Astrocyte of the cerebellum (primary cell): ENCODE results near the gene TMEM114.
"Not testable (repeated sequence)": the region's sequence is repeated elsewhere in the genome, so short reads cannot be mapped to it uniquely, and the experiment has no call there.

Experiments
- DNase-seq: peaks from one replicate; pipeline ENCODE4 v3.0.0-alpha.2; 2011; ENCODE audit warnings: low read depth
- H3K4me3 ChIP-seq: 2 replicates; pipeline ENCODE4 v1.5.1; 2011; ENCODE audit warnings: mild to moderate bottlenecking, low read depth, low read length, moderate library complexity
- in situ Hi-C: cut with HindIII; loops from 2 replicates; pipeline ENCODE4 v1.10.0; 2017; ENCODE audit warnings: low sequenced_read_pairs
- TF ChIP-seq, protein P1 (sequence below): IDR thresholded peaks from 2 replicates; pipeline ENCODE4 v1.5.1; 2012; ENCODE audit warnings: low read length, low read depth, moderate library complexity, mild to moderate bottlenecking; ENCODE audit errors: missing control alignments

The TMEM114 gene

DNA sequence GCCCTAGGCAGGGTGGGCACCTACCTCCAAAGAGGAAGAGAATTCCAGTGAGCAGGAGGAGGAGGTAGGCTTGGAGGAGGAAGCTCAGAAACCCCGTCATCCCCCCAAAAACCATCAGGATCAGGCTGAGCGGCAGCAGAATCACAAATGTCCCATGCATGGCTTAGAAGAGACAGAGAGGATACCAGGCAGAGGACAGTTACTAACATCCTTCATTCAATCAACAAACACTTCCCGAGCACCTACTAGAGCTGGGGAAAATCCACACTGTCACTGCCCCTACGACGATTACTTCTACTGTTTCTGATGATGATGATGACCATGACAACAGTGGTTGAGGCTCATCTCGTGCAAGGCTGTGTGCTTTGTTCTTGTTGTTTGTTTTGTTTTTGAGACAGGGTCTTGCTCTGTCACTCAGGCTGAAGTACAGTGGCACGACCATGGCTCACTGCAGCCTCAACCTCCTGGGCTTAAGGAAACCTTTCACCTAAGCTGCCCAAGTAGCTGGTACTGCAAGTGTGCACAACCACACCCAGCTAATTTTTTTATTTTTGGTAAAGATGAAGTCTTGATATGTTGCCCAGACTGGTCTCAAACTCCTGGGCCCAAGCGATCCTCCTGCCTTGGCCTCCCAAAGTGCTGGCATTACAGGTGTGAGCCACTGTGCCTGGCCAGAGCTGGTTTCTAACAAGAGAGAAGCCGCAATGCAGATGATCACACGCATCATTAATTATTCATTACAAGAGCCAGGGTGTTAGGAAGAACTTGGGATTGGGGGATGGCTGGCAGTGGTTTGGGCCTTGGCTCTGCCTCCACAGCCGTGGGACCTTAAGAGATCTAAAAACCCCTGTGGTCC is 18.0 kb downstream of the TMEM114 start:
- in situ Hi-C loops: no loop called here
- no peak for DNase-seq
- H3K4me3 ChIP-seq: no peak overlapping the region
- TF ChIP-seq, protein P1, sequence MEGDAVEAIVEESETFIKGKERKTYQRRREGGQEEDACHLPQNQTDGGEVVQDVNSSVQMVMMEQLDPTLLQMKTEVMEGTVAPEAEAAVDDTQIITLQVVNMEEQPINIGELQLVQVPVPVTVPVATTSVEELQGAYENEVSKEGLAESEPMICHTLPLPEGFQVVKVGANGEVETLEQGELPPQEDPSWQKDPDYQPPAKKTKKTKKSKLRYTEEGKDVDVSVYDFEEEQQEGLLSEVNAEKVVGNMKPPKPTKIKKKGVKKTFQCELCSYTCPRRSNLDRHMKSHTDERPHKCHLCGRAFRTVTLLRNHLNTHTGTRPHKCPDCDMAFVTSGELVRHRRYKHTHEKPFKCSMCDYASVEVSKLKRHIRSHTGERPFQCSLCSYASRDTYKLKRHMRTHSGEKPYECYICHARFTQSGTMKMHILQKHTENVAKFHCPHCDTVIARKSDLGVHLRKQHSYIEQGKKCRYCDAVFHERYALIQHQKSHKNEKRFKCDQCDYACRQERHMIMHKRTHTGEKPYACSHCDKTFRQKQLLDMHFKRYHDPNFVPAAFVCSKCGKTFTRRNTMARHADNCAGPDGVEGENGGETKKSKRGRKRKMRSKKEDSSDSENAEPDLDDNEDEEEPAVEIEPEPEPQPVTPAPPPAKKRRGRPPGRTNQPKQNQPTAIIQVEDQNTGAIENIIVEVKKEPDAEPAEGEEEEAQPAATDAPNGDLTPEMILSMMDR: no peak

DNA sequence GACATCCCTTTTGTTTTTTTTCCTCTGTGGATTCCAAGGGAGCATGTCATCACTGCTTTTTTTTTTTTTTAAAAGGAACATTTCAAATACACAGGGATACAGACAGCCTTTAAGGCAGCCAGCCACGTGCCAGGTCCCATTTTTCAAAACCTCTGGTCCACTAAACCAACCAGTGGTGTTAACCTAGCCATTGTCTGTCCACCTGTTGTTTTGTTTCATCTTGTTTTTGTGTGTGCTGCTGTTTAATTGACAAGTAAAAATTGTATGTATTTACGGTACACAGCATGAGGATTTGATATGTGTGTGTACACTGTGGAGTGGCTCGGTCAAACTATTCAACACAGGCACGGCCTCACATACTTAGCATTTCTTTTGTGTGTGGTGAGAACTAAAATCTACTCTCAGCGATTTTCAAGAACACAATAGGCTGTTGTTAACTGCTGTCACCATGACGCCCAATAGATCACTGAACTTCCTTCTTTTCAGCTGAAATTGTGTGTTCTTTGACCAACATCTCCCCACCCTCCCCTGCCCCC is 19.2 kb downstream of the TMEM114 start:
- H3K4me3 ChIP-seq: no peak overlapping the region
- in situ Hi-C loops: no loop called here
- peak; percentile 43 for DNase-seq
- TF ChIP-seq, protein P1: no peak

DNA sequence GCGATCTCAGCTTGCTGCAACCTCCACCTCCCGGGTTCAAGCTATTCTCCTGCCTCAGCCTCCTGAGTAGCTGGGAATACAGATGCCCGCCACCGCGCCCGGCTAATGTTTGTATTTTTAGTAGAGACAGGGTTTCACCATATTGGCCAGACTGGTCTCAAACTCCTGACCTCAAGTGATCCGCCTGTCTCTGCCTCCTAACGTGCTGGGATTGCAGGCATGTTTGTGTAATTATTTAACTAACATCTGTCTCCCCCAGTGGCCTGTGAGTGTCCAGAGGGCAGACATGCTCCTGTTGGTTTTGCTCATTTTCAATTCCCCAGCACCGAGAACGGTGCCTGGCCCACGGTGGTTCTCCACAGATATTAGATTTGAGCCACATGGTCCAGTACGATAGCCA is 19.9 kb downstream of the TMEM114 start:
- DNase-seq, in situ Hi-C loops, H3K4me3 ChIP-seq: not testable (repeated sequence)

DNA sequence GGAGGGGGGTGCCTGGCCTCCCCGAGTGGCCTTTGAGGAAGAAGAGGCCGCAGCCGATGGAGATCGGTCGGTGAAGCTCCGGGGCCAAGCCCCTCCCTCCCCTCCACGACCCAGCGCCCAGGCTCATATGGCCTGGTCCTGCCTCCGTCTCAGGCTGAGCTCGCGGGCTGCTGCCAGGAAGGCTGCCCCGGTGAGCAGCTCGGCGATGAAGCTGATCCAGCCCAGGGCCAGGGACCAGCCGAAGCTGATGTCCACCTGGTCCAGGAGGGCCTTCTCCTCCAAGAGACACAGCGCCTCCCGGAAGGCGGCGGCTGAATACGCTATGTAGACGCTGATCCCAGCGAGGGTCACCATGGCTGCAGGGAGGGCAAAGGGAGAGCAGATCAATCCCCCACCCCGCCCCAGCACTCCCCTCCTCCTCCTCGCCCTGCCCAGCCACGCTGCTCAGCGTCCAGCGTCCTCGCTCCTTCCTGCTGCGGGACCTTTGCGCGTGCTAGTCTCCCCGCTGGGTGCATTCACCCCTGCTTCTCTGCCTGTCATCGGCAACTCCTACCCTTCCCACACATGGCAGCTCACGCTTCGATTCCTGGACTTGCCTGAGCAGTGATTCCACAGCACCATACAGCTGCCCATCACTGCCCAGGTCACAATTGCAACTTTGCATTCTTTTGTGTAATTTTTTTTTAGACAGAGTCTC is 20.5 kb downstream of the TMEM114 start:
- DNase-seq: no peak
- no peak overlapping the region for H3K4me3 ChIP-seq
- in situ Hi-C loops: loop anchor here (5.0 kb wide), 2 partner anchors 38 to 68 kb away; no protein-coding TSS in a partner anchor
- TF ChIP-seq, protein P1: no peak

DNA sequence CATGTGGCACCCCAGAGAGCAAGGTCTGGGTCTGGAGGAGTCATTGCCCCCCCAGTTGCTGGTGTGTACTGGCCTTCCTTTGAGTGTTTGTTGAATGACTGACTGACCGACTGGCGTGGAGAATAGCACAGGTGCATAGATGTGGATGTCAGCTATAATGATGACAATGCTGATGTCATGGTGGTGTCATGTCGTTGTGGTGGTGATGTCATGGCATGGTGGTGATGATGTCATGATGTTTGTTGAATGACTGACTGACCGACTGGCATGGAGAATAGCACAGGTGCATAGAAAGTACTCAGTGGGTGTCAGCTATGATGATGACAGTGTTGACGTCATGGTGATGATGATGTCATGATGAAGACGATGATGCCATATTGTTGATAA is 22.1 kb downstream of the TMEM114 start:
- in situ Hi-C loops: loop anchor here (5.0 kb wide), 2 partner anchors 39 to 69 kb away; no protein-coding TSS in a partner anchor
- no peak overlapping the region for H3K4me3 ChIP-seq
- DNase-seq: no peak
- TF ChIP-seq, protein P1: no peak

DNA sequence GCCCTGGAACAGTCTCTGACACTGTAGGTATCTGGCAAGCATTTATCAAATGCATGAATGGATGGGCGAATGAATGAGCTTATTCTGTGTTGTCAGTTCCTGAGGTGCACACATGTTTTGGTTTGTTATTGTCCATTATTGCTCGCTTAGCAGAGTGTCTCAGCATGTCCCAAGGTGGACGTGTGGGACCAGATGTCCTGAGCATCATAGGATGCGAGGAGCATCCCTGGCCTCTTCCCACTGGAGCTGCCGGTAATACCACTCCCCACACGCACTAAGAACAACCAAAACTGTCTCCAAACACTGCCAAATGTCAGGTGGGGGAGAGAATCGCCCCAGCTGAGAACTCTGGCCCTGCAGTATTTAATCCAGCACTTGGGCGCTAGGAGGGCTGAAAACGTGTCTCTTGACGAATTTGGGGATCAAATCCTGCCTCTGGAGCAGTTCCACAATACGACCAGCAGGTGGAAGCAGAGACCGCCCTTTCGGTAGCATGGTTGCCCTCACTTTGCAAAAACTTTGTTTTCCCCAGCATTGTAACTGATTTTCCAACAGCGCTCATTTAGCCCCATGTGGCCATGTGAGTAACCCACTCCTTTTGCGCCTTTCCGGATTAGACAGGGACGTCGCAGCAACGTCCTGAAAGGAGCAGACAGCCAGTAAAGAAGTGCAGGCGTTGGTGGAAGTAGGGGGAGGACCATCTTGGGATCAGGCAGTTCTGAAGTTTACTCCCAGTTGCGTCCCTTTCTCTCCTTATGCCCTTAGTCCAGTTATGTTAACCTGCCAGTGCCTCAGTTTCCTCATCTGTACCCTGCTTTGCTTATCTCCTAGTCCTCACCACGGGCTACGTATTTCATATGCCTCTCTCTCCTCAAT is 22.7 kb downstream of the TMEM114 start:
- DNase-seq: peak; percentile 88
- in situ Hi-C loops: loop anchor here (5.0 kb wide), 2 partner anchors 40 to 70 kb away; no protein-coding TSS in a partner anchor

More for the DNA sequence above, 22.7 kb downstream of the TMEM114 start:
- TF ChIP-seq, protein P1: peak; percentile 99
- no peak overlapping the region for H3K4me3 ChIP-seq
